Lower leg skin (tissue), 4 donors: Measurements from ENCODE around the gene ILDR1. TPM values are rescaled to one million over a fixed set of nuclear protein-coding genes. Genes with fewer than 3 reads are reported as not detected.

Experiments
- DNase-seq, 2 donors: peaks; one replicate each; pipeline ENCODE4 v3.0.0-alpha.2; 2019; ENCODE audit warnings: low spot score in 2 of 2
- H3K4me3 ChIP-seq: fragments of 200-600 bp; sonication (generic); 2 replicates; pipeline ENCODE4 v1.5.1; 2017; ENCODE audit warnings: mild to moderate bottlenecking, low read depth; ENCODE audit not compliant: poor library complexity, severe bottlenecking
- CTCF ChIP-seq, 3 donors: fragments of 450-650 bp; IDR thresholded peaks; one replicate each; pipeline ENCODE4 v1.5.1; 2016; ENCODE audit warnings: antibody characterized with exemption in 3 of 3, mild to moderate bottlenecking in 3 of 3, moderate library complexity in 2 of 3
- POLR2A ChIP-seq, 2 donors: fragments of 450-650 bp; IDR thresholded peaks; one replicate each; pipeline ENCODE4 v1.6.1; 2016 to 2017; ENCODE audit warnings: antibody characterized with exemption in 2 of 2, mild to moderate bottlenecking in 1 of 2, moderate library complexity in 1 of 2
- WGBS, 2 donors: methylation state at CpG; one replicate each; pipeline ENCODE4 v1.1.5; 2018; 5-methylcytosine and 5-hydroxymethylcytosine counted together
- intact Hi-C: fragments of 100-400 bp; cut with DNase I; formaldehyde crosslinking; loops from one replicate; pipeline ENCODE4 v1.15.0; 2023; ENCODE audit warnings: low total_unique reads
- total RNA-seq, 4 donors: library from RNA; depleted of rRNA; stranded (reverse); fragments of >200 nt; gene quantifications; one replicate each; pipeline ENCODE4 v1.1.0, GENCODE V29; 2016

The ILDR1 gene
- total RNA-seq, 4 donors from 2014 or later, result 1.8 to 4.0 (median 2.4) TPM

- H3K4me3 ChIP-seq, result no peak overlapping the region
- intact Hi-C loops, result no loop called here
- TF ChIP-seq POLR2A (IDR thresholded peaks at IDR 0.05), result no peak
- 92 to 95% methylated on average over 1 of the region's 1 CpG for WGBS, 2 donors
- no peak for DNase-seq
Measured at GRCh38 chr3:121975702-121976302, 46.2 kb downstream of the ILDR1 start.

DNA sequence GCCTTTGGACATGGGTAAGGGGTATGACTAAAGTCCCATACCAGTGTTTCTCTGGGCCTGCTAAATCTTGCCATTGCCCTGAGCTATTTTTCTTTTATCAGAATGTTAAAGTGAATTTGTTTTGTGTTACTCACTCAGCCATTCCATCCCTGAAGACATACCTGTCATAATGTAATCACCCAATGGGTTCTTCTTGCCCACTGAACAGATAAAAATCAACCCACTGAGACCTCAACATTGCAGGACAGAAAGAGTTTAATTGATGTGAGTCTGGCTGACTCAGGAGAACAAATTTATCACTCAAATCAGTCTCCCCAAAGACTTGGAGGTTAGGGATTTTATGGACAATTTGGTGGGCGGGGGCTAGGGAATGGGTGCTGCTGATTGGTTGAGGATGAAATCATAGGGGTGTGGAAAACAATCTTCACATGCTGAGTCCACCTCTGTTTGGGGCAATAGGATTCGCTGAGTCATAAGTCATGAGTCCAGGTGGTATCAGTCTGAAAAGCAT, 47.4 kb downstream of the ILDR1 start:
- 85 to 92% methylated on average over 2 of the region's 2 CpGs for WGBS, 2 donors
- no peak for DNase-seq
- H3K4me3 ChIP-seq, result no peak overlapping the region
- TF ChIP-seq POLR2A (IDR thresholded peaks at IDR 0.05) (no peak), CTCF (IDR thresholded peaks at IDR 0.05) (no peak)
- intact Hi-C loops, result no loop called here

DNA sequence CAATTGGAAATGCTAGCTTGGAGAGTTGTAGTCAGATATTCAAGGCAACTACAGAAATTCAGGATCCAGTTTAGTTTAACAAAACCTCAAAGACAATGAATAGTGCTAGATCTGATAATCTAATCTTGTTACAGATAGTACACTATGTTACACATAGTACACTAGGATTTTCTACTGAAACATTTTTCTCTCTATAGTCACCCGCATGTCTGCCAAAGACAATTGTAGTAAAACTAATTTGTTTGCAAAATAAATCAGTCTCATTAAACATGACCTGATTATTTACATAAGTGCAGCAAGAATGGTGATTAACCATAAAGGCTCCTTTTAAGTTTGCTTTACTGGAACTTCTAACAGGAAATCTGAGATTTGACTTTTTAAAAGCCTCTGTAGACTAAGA, 52.0 kb downstream of the ILDR1 start:
- DNase-seq, result no peak

GRCh38 chr3:121969631-121970030, 52.4 kb downstream of the ILDR1 start:
- no peak overlapping the region for H3K4me3 ChIP-seq
- TF ChIP-seq CTCF (IDR thresholded peaks at IDR 0.05), result no peak
- no peak for TF ChIP-seq POLR2A (IDR thresholded peaks at IDR 0.05)
- intact Hi-C loops, result no loop called here
- WGBS, 2 donors, result 80 to 84% methylated on average over 2 of the region's 2 CpGs
- no peak for DNase-seq

More for the DNA sequence above, 52.0 kb downstream of the ILDR1 start:
- 64 to 75% methylated on average over 1 of the region's 1 CpG for WGBS, 2 donors
- intact Hi-C loops, result no loop called here
- no peak overlapping the region for H3K4me3 ChIP-seq
- TF ChIP-seq POLR2A (IDR thresholded peaks at IDR 0.05), result no peak
- no peak for TF ChIP-seq CTCF (IDR thresholded peaks at IDR 0.05)

DNA sequence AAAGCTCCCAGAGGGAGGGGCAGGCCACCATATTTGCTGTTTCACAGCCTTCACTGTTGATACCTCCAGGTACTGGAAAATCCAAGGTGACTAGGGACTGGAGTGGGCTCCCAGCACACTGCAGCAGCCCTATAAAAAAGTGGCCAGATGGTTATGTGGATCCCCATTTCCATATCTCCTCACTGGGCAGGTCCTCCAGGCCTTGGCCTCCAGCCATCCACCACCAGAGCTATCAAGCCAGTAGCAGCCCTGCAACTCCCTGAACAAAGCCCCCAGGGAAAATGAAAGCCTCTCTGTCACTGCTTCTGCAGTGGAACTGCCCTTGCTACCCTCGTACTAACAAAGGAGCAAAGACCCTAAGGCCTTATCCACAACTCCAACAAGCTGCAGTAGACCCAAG, 58.4 kb downstream of the ILDR1 start:
- intact Hi-C loops, result no loop called here
- no peak for TF ChIP-seq CTCF (IDR thresholded peaks at IDR 0.05)
- TF ChIP-seq POLR2A (IDR thresholded peaks at IDR 0.05), result no peak
- WGBS, 2 donors, result 42 to 67% methylated on average over 1 of the region's 1 CpG
- H3K4me3 ChIP-seq, result no peak overlapping the region
- no peak for DNase-seq

GRCh38 chr3:121962443-121962842, 59.6 kb downstream of the ILDR1 start:
- DNase-seq, result no peak
- intact Hi-C loops, result no loop called here
- no peak overlapping the region for H3K4me3 ChIP-seq
- TF ChIP-seq POLR2A (IDR thresholded peaks at IDR 0.05) (no peak), CTCF (IDR thresholded peaks at IDR 0.05) (no peak)
